GM18505 (cell line): ENCODE results near the gene LSM4.

Experiments used
- ATAC-seq: cut with Tn5 transposase; IDR thresholded peaks from one replicate; pipeline ENCODE4 v1.9.1; 2021; ENCODE audit not compliant: unreplicated experiment
- POLR2A ChIP-seq: IDR thresholded peaks from 4 replicates; pipeline ENCODE4 v1.6.1; 2011; ENCODE audit warnings: borderline replicate concordance; ENCODE audit not compliant: insufficient read depth, insufficient read length; ENCODE audit errors: extremely low read depth

The LSM4 gene

DNA sequence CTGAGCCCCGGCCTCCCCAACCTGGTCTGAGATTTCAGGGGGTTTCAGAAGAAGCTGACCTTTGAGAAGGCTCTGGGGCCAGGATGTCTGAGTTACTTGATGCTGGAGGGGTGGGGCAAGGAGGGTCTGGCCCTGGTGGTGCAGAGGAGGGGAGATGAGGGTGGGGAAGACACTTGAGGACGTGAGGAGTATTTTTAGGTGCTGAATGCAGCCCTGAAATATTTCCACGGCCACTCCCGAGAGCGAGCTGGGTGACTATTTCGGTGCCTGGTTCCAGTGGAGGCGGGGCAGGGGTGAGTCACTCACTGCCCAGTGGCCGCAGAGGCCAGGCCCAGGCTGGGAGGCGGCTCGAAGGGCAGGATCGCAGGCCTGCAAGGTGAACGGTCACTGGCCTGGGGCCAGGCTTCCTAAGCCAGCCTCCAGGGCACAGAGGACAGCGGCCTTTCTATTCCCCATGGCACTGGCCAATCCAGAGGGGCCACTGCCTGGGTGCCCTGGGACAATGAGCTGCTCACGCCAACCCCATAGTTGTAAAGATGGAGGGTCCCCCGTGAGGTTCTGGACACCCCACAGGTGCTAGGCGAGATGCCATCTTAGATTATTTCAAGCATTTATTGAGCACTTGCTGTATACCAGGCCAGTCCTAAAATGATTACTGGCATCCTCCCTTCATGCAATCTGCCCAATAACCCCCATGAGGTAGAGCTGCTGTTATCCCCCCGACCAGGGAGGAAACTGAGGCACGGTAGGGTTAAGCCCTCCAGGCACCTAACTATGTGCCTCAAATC lies 21.8 kb downstream of the LSM4 start:
- no peak for TF ChIP-seq POLR2A
- ATAC-seq = no peak

DNA sequence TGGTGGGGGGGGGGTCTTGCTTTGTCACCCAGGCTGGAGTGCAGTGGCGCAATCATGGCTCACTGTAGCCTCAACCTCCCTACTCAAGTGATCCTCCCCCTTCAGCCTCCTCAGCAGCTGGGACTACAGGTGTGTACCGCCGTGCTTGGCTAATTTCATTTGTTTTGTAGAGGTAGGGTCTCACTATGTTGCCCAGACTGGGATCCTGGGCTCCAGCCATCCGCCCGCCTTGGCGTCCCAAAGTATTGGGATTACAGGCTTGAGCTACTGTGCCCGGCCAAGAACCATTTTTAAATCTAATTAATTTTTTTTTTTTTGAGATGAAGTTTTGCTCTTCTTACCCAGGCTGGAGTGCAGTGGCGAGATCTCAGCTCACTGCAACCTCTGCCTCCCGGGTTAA lies 23.2 kb downstream of the LSM4 start:
- no peak for ATAC-seq

DNA sequence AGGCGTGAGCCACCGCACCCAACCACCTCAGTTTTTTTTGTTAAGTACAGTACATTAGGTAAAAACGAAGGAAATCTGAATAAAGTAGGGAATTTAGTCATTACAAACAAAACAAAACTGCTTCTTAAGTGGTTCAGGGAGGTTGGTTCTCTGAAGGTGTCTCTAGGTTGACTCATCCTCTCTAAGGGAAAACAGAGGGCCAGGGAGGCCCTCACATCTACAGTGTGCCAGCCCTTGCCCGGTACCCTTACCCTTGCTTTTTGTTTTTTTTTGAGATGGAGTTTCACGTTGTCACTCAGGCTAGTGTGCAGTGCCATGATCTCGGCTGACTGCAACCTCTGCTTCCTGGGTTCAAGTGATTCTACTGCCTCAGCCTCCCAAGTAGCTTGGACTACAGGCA lies 24.3 kb downstream of the LSM4 start:
- TF ChIP-seq POLR2A = no peak
- ATAC-seq = no peak

More for the DNA sequence above, 23.2 kb downstream of the LSM4 start:
- no peak for TF ChIP-seq POLR2A

DNA sequence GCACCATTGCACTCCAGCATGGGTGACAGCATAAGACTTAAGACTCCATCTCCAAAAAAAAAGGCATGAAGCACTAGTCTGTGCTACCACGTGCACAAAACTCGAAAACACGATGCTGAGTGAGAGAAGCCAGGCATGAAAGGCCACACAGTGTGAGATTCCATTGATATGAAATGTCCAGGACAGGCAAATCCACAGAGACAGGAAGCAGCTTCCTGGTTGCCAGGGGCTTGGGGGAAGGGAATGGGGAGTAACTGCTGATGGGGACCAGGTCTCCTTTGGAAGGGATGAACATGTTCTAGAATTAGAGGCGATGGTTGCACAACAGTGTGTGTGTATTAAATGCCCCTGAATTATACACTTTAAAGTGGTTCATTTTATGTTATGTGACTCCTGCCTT lies 25.6 kb downstream of the LSM4 start:
- no peak for ATAC-seq
- TF ChIP-seq POLR2A = no peak

DNA sequence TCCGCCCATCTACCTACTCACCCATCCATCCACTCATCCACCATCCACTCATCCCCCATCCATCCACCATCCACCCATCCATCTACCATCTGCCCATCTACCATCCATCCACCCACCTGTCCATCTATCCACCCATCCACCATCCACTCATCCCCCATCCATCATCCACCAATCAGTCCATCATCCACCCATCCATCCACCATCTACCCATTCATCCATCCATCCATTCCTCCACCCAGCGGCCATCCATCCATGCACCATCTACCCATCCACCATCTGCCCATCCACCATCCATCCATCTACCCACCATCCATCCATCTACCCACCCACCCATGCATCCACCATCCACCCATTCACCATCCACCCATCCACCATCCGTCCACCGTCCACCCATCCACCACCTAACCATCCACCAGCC lies 27.8 kb downstream of the LSM4 start:
- no peak for TF ChIP-seq POLR2A

DNA sequence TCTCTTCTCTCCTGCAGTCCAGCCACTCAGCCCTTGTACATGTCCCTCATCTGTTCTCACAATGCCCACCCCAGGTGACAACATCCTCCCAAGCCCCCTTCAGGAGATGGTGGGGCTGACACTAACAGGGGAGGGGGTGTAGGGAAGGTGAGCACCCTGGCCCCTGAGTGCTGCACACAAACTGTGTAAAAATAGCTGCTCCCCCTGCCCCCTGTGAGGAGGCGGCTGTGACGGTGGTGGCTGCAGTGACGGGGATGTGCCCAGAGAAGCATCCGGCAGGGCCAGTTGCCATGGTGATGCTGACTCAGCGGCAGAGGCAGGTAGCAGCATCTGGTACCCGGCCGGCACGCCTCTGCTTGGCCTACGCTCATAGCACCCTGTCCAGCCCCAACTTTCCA lies 28.4 kb downstream of the LSM4 start:
- TF ChIP-seq POLR2A = no peak
- ATAC-seq = no peak

More for the DNA sequence above, 27.8 kb downstream of the LSM4 start:
- ATAC-seq = no peak

DNA sequence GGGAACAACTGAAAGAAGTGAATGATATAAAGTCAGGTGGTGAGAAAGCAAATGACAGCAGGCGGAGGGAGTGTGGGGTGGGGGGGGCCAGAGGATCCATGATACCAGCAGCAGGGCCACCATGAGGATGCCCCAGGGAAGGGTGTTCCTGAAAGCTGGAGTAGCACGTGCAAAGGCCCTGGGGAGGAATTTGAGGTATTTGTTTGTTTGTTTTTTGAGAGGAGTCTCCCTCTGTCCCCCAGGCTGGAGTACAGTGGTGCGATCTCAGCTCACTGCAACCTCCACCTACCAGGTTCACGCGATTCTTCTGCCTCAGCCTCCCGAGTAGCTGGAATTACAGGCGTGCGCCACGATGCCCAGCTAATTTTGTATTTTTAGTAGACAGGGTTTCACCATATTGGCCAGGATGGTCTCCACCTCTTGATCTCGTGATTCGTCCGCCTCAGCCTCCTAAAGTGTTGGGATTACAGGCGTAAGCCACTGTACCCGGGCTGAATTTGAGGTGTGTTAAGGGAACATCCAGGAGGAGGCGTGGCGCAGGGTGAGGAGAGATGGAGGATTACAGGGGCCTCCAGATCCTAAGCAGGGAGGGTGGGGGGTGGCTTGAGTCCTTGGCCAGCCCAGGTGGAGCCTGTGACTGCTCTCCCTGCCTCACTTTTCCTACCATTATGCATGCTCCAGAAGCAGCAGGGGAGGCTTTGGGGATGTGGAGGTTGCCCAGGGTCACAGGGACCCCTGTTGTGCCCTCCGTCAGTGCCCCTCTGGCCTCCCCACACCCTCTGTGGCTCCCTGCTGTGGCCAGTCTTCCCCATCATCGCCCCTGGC lies 29.0 kb downstream of the LSM4 start:
- TF ChIP-seq POLR2A = no peak

DNA sequence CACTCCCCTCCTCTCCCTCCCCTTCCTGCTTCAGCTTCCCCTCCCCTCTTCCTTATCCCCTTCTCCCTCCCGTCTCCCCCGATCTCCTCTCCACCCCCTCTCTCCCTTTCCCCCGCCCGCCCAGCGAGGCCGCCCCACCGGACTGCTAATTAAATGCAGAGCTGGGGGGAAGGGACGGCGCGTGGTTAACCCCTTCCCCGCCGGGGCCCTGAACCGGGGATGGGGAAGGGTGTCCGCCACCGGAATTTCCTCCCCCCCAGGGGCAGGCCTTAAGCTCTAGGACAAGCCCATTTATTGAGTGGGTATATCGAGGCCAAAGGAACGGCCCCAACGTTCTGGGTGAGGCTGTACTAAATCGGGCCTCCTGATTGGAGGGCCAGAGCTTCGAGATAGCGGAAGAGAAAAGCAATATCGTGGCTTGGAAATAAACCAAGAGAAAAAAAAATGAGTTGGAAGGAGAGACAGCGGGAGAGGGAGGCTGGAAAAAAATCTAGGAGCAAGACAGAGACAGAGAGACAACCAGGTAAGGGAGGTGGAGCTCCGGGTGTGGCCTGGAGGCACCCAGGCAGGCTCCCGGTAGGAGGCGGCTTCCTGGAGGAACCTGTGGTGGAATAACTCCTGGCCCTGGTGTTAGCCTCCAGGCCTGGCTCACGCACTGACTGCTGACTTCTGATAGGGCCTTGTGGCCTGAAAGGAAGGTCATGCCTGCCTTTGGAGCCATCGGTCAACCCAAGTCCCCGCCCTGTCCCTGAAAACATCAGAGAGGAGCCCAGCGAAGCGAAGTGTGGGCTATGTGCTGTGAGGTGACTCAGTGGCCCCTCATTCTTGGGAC lies 29.9 kb downstream of the LSM4 start:
- no peak for ATAC-seq
- no peak for TF ChIP-seq POLR2A

More for the DNA sequence above, 29.0 kb downstream of the LSM4 start:
- no peak for ATAC-seq

DNA sequence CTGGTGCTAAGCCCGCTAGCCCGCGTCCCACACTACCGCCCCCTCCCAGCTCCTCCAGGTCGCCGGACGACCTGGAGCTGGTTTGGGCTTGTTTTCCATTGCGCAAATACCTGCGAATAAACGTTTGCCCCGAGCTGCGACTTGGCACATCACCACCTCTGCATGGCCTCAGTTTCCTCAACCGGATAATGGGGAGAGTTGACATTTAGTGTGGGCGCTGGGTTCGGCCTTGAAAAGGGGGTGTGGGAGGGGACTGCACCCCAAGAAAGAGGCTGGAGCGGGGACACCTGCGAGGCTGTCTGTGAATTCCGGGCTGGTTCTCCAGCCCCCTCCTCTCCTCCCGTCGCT lies 30.4 kb downstream of the LSM4 start:
- ATAC-seq = no peak
- TF ChIP-seq POLR2A = peak; percentile 37

DNA sequence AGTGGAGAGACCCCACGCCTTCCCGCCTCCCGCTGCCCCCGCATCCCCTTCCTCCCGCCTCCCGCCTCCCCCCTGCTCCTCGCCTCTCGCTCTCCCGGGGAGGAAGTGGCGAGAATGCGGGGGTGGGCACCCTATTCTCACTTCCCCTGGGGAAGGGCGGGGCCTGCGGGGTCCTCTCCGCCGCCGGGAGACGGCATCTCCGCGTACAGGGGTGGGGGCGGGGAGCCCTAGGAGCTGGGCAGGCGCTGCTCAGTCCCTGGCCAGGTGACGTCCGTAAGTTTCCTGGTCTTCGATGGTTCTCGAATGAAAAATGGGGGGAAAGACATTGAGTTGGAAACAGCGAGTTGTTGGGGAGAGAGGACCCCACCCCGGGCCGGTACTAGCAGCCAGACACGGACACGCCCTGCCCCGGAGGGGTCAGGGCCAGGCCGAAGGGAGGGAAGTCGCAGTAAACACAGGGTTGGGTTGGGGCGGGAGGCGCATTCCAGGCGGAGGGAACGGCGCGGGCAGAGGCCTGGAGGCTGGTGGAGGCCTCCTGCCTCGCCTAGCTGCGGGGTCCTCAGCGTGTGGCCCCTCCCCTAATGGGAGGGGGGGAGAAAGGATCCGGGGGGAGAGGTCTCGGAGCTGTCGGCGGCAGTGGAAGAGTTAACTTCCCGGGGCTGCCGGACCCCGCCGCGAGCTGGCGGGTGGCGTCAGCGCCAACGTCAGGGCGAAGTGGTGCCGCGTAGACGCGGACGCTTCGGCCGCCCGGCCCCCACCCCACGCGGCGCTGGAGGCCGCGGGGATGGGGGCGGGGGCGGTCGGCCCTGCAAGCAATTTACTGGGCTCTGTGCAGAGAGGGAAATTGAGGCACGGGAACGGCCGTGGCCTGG lies 31.1 kb downstream of the LSM4 start:
- peak; percentile 67 for TF ChIP-seq POLR2A
- peak; percentile 36 for ATAC-seq

DNA sequence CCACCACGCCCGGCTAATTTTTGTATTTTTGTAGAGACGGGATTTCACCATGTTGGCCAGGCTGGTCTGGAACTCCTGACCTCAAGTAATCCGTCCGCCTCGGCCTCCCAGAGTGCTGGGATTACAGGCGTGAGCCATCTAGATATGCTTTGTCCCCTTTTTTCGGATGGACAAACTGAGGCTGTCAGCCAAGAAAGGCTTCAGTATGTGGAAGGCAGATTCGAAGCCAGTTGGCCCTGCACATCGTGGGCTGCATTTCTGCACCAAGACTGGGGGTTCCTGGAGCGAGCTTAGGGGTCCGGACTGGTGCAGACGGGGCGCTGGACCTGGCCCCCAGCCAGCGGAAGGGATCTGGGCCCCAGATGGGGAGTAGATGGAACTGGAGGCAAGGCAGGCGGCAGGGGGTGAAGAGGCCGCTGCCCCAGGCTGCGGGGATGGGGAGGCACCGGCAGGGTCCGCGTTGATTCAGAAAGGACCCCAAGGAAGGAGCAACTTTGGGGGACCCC lies 31.8 kb downstream of the LSM4 start:
- peak; percentile 4 for ATAC-seq
- no peak for TF ChIP-seq POLR2A

DNA sequence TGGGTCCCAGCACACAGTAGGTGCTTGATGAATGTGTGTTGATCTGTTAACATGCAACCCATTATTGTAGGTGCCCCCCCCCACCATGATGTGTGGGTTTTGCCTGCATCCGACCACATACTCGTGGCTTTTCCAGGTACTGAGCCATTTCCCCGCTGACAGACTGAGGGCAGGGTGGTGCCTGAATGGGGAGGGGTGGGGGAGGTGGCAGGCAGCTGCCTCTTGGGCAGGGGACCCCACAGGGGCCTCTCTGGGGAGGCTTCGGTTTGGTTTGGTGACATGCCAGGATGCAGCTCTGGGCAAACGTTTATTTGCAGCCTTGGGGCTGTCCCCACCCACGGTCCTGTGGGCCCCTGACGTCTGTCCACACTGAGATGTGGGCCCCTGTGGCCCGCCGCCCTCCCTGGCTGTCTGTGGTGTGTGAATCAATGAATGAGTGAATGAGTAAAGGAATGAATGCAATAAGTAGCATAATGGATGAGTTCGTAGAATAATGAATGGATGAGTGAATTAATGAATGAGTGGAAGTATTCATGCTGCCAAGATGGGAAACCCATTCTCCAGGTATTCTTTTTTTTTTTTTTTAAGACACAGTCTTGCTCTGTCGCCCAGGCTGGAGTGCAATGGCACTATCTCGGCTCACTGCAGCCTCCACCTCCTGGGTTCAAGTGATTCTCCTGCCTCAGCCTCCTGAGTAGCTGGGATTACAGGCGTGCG lies 32.4 kb downstream of the LSM4 start:
- ATAC-seq = no peak
- no peak for TF ChIP-seq POLR2A
